Retinal pigment epithelial cell (primary cell): ENCODE measurements around the gene PDGFA.
"Not testable (repeated sequence)": the region's sequence is repeated elsewhere in the genome, so short reads cannot be mapped to it uniquely, and the experiment has no call there.

Experiments used
- DNase-seq: peaks from one replicate; pipeline ENCODE4 v3.0.0-alpha.2; 2010; ENCODE audit warnings: low read depth
- H3K4me3 ChIP-seq: 2 replicates; pipeline ENCODE4 v1.5.1; 2011; ENCODE audit warnings: mild to moderate bottlenecking, low read length, control low read depth, moderate library complexity
- TF ChIP-seq, protein P1 (sequence below): conservative IDR thresholded peaks from 2 replicates; pipeline ENCODE4 v1.5.1; 2011; ENCODE audit warnings: low read depth, low read length, control low read depth, inconsistent platforms

The PDGFA gene

DNA sequence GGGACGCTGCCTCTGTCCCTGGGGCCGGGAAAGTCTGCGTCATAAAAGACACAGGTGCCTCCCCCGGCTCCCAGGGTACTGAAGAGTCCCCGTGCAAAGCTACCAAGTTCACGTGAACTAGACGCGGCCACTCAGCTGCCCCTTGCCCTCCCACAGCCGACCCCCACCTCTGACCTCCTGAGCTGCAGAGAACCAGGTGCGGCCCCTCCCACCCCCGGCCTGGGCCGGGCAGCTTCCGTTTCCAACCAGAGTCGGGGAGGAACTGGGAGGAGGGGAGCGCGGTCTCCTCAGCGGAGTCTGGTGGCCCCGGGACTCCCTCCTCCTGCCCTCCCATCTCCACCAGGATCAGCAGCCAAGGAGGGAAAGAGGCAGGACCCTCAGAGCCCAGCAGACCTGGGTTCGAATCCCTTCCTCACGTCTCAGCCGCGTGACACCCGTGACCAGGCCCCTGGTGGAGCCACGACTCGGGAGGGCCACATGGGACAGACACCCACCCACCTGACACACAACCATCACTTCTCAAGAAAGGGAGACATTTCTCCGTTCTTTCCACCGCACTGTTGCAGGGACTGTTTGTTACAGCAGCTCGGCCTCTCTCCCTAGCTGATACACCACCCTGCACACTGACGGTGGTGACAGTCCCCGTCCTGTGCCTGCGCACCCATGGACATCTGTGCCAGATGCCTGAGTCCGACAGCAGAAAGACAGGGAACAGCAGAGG lies 37.4 kb upstream of the PDGFA start:
- DNase-seq, result no peak
- TF ChIP-seq, protein P1, sequence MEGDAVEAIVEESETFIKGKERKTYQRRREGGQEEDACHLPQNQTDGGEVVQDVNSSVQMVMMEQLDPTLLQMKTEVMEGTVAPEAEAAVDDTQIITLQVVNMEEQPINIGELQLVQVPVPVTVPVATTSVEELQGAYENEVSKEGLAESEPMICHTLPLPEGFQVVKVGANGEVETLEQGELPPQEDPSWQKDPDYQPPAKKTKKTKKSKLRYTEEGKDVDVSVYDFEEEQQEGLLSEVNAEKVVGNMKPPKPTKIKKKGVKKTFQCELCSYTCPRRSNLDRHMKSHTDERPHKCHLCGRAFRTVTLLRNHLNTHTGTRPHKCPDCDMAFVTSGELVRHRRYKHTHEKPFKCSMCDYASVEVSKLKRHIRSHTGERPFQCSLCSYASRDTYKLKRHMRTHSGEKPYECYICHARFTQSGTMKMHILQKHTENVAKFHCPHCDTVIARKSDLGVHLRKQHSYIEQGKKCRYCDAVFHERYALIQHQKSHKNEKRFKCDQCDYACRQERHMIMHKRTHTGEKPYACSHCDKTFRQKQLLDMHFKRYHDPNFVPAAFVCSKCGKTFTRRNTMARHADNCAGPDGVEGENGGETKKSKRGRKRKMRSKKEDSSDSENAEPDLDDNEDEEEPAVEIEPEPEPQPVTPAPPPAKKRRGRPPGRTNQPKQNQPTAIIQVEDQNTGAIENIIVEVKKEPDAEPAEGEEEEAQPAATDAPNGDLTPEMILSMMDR, result no peak
- H3K4me3 ChIP-seq, result no peak overlapping the region

DNA sequence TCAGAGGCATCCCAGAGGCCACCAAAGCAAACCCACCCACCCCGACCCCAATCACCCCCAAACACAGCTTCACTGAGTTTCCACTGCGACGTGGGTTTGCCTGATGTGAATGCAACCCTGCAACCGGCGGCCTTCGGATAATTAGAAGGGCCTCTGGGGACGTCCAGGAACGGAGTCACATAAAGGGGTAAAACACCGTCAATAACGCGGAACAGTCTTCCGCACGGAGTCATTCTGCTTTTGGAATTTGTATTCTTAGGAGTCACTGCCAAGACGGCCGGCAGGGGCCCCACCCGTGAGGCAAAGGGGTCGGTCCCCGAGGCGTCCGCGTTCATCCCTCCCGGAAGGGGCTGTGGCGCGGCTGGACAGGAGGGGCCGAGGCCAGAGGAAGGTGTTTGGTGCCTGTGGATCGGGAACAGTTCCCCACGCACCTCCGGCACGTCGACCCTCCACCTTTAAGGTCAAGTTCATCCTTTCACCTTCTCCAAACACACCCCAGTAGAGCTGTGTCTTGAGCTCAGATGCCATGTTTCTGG lies 36.7 kb upstream of the PDGFA start:
- no peak overlapping the region for H3K4me3 ChIP-seq
- DNase-seq, result no peak
- TF ChIP-seq, protein P1, result no peak

DNA sequence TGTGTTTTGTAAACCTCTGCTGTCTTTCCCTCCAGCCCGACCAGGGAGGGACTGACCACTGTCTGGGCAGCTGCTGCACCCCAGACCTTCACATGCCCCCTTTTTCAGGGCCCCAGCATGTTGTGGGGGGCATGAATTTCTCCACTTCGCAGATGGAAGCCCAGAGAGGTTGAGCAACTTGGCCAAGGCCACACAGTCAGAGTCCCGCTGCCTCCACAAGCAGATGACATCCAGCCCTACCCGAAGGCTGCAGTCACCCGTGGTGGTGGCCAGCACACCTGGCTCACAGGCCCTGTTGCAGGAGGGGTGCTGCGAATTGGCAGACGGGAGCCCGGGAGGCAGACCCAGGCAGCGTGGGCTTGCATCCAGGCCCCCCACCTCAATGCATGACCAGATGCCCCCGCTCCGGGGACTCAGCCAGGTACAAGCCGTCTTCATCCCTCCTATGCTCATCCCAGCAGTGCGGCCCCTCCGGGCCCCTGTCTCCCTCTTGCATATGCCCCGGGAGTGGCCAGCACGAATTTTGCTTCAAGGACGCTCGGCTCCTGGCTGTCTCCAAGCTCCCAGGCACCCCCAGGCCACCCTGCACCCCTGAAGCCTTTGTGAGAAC lies 36.0 kb upstream of the PDGFA start:
- H3K4me3 ChIP-seq, result no peak overlapping the region
- DNase-seq, result no peak
- TF ChIP-seq, protein P1, result no peak

DNA sequence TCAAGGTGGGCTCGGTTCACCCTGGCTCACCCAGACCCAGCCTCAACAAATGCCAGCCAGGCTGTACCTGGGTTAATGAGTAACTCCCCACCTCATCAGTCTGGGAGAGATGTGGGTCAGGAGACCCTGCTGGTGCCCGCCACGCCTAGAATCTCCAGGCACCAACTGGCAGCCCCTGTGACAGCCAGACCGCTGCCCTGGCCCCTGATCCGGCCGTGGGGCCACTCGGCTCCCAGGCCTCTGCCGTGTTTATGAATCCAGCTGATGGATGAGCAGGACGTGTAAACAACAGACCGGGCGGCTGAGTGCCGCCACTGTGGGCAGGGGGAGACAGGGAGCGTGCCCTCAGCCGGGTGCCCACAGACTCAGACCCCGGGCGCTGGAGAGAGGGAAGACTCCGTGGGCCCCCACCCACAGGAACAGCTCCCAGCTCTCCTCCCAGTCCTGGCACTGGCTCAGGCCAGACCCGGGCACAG lies 34.0 kb upstream of the PDGFA start:
- TF ChIP-seq, protein P1, result no peak
- no peak for DNase-seq
- no peak overlapping the region for H3K4me3 ChIP-seq

DNA sequence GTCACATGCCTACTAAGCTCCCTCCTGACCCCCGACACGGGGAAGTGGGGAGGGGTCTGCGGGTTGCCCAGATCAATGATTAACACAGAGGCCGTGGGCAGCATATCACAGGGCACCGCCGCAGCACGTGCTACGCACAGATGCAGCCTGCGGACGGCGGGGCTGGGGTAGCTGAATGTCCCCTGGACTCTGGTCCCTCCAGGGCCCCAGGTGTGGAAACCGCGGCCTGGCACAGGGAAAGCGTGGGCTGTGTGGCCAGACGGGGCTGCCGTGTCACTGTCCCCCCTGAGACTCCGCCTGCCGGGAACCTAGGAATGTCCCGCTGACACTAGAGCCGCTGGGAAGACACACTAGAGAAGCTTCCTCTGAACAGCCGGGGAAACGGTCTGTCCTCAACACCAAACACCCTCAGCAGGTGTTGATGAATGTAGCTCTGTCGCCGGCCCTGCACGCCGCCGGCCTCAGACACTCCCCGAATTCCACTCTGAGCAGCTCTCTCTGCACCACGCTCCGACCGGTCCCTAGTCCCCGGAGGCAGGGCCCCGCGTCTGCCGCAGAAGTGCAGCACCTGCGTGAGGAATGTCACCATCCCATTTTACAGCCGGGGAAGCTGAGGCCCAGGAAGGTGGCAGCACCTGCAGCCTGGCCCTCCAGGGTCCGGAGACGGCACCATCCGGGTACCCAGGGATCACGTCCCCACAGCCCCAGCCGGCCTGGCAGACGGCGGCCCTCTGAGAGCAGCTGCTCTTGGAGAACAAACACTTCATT lies 33.4 kb upstream of the PDGFA start:
- no peak overlapping the region for H3K4me3 ChIP-seq
- no peak for DNase-seq
- TF ChIP-seq, protein P1, result no peak

DNA sequence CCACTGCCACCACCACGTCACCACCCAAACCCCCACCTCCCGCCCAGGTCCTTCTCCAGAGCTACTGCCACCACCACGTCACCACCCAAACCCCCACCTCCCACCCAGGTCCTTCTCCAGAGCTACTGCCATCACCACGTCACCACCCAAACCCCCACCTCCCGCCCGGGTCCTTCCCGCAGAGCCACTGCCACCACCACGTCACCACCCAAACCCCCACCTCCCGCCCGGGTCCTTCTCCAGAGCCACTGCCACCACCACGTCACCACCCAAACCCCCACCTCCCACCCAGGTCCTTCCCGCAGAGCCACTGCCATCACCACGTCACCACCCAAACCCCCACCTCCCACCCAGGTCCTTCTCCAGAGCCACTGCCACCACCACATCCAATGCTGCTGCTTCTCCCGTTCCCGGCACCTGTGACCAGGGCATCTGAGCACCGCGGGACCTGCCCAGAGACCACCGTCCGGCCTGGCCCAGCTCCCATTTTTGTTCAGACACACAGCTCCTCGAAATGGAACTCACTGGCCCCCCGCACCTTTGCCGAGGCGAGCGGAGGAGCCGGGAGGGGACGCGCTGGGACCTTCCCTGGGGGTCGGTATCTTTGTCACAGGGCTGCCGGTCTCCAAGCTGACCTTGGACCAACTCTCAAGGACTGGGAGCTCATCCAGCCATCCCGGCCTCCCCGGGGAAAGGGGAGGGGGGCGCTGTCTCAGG lies 32.7 kb upstream of the PDGFA start:
- not testable (repeated sequence) for DNase-seq, H3K4me3 ChIP-seq

DNA sequence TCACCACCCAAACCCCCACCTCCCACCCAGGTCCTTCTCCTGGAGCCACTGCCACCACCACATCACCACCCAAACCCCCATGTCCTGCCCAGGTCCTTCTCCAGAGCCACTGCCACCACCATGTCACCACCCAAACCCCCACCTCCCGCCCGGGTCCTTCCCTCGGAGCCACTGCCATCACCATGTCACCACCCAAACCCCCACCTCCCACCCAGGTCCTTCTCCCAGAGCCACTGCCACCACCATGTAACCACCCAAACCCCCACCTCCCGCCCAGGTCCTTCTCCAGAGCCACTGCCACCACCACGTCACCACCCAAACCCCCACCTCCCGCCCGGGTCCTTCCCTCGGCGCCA lies 31.9 kb upstream of the PDGFA start:
- DNase-seq, H3K4me3 ChIP-seq: not testable (repeated sequence)
